ENCODE results near the gene KCTD15.

DNA sequence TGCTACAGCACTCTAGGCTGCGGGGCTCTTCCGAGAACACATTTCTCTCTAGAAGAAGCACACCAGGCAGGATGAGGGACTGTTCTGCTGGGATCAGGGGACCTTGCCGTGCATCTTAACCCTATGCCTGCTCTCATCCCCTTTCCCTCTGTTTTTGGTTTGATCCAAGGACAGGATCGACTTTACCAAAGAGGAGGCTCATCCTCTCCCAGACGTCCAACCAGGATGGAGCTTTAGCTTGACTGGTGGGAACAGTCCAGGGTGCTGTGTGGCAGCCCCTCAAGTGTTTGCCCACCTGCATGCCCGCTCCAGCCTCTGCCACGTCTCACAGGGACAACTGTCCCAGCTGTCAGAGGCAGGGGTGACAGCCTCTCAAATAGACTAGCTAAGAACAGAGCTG lies 42.3 kb upstream of the KCTD15 start:
- TF ChIP-seq, protein P1, sequence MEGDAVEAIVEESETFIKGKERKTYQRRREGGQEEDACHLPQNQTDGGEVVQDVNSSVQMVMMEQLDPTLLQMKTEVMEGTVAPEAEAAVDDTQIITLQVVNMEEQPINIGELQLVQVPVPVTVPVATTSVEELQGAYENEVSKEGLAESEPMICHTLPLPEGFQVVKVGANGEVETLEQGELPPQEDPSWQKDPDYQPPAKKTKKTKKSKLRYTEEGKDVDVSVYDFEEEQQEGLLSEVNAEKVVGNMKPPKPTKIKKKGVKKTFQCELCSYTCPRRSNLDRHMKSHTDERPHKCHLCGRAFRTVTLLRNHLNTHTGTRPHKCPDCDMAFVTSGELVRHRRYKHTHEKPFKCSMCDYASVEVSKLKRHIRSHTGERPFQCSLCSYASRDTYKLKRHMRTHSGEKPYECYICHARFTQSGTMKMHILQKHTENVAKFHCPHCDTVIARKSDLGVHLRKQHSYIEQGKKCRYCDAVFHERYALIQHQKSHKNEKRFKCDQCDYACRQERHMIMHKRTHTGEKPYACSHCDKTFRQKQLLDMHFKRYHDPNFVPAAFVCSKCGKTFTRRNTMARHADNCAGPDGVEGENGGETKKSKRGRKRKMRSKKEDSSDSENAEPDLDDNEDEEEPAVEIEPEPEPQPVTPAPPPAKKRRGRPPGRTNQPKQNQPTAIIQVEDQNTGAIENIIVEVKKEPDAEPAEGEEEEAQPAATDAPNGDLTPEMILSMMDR (IDR thresholded peaks at IDR 0.05; ENCODE audit: insufficient read depth, low read length, poor library complexity, severe bottlenecking), result no peak
- TF ChIP-seq EZH2phosphoT487 (conservative IDR thresholded peaks at IDR 0.05; ENCODE audit: low read length), result no peak
